ENCODE measurements around the gene SNX8.

GRCh38 chr7:2355705-2356008 lies 41.4 kb upstream of the SNX8 start:
- no peak for TF ChIP-seq BHLHE40 (IDR thresholded peaks at IDR 0.05; ENCODE audit: low read depth, low read length)
- TF ChIP-seq SREBF2 (IDR thresholded peaks at IDR 0.05), result no peak
- no peak for TF ChIP-seq REST (IDR thresholded peaks at IDR 0.05)
- TF ChIP-seq, protein P1, sequence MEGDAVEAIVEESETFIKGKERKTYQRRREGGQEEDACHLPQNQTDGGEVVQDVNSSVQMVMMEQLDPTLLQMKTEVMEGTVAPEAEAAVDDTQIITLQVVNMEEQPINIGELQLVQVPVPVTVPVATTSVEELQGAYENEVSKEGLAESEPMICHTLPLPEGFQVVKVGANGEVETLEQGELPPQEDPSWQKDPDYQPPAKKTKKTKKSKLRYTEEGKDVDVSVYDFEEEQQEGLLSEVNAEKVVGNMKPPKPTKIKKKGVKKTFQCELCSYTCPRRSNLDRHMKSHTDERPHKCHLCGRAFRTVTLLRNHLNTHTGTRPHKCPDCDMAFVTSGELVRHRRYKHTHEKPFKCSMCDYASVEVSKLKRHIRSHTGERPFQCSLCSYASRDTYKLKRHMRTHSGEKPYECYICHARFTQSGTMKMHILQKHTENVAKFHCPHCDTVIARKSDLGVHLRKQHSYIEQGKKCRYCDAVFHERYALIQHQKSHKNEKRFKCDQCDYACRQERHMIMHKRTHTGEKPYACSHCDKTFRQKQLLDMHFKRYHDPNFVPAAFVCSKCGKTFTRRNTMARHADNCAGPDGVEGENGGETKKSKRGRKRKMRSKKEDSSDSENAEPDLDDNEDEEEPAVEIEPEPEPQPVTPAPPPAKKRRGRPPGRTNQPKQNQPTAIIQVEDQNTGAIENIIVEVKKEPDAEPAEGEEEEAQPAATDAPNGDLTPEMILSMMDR (IDR thresholded peaks at IDR 0.05), result no peak
- TF ChIP-seq SMC3 (IDR thresholded peaks at IDR 0.05), result no peak
- TF ChIP-seq CBX2 (IDR thresholded peaks at IDR 0.05; ENCODE audit: borderline replicate concordance, low read depth), result no peak
- TF ChIP-seq, protein P2, sequence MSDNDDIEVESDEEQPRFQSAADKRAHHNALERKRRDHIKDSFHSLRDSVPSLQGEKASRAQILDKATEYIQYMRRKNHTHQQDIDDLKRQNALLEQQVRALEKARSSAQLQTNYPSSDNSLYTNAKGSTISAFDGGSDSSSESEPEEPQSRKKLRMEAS (IDR thresholded peaks at IDR 0.05), result no peak

Measured in A549 (cell line).